Endothelial cell (in vitro differentiated cells): ENCODE data around the gene PCDHGA1. TPM values are rescaled to one million over a fixed set of nuclear protein-coding genes. Genes with fewer than 3 reads are reported as not detected.
A peak's percentile ranks its signal among the peaks of the same experiment; 100 is the strongest.

Experiments used
- DNase-seq: peaks from one replicate; pipeline ENCODE4 v3.0.0; 2021; ENCODE audit warnings: low spot score
- H3K27ac Mint-ChIP-seq: one replicate; pipeline ENCODE4 v1.8.0; 2021; ENCODE audit warnings: mixed read lengths, inconsistent platforms; ENCODE audit not compliant: unreplicated experiment
- H3K27me3 Mint-ChIP-seq: one replicate; pipeline ENCODE4 v1.8.0; 2021; ENCODE audit warnings: mild to moderate bottlenecking, moderate library complexity, mixed read lengths, inconsistent platforms; ENCODE audit not compliant: unreplicated experiment
- H3K36me3 Mint-ChIP-seq: one replicate; pipeline ENCODE4 v1.8.0; 2021; ENCODE audit warnings: mild to moderate bottlenecking, low read depth, mixed read lengths, inconsistent platforms; ENCODE audit not compliant: unreplicated experiment
- H3K4me1 Mint-ChIP-seq: one replicate; pipeline ENCODE4 v1.8.0; 2021; ENCODE audit warnings: mild to moderate bottlenecking, mixed read lengths, inconsistent platforms; ENCODE audit not compliant: unreplicated experiment
- H3K4me3 Mint-ChIP-seq: one replicate; pipeline ENCODE4 v1.8.0; 2021; ENCODE audit warnings: mild to moderate bottlenecking, mixed read lengths, inconsistent platforms; ENCODE audit not compliant: unreplicated experiment
- H3K9me3 Mint-ChIP-seq: one replicate; pipeline ENCODE4 v1.8.0; 2021; ENCODE audit warnings: mixed read lengths, inconsistent platforms; ENCODE audit not compliant: unreplicated experiment
- total RNA-seq: library from RNA; stranded (reverse); fragmentation: NEBNext Ultra II Directional; extraction: Animal tissue kit (Norgen Biotek cat#: 25700); gene quantifications from one replicate; pipeline ENCODE4 v1.2.1, GENCODE V29; 2021; ENCODE audit not compliant: unreplicated experiment
- TF ChIP-seq, protein P1 (sequence below): fragments of 200-600 bp; sonication (generic); IDR thresholded peaks from one replicate; pipeline ENCODE4 v1.5.0; 2021; ENCODE audit warnings: antibody characterized with exemption; ENCODE audit not compliant: unreplicated experiment

PCDHGA1 gene
- total RNA-seq, 1 donor from 2014 or later: 1.4 TPM

DNA sequence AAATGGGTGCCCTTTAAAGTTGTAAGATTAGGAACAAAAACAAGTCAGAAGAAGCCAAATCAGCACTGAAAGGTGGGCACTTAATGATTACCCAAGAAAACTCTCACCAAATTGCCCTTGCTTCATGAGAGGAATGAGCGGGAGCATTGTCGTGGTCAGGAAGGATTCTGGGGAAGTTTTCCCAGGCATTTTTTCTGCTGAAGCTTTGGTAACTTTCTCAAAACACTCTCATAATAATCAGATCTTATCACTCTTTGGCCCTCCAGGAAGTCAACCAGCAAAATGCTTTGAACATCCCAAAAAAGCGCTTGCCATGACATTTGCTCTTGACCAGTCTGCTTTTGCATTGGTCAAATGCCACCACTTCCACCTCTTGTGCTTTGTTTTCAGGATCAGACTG is 135.0 kb downstream of the PCDHGA1 start:
- Mint-ChIP-seq H3K9me3 (no peaks in the 10 kb centered on the region), H3K27ac (no peak overlapping the region), H3K27me3 (peaks cover 1% of the 10 kb centered on the region), H3K4me3 (no peak overlapping the region), H3K4me1 (peaks cover 16% of the 10 kb centered on the region), H3K36me3 (peaks cover 4% of the 10 kb centered on the region)
- TF ChIP-seq, protein P1, sequence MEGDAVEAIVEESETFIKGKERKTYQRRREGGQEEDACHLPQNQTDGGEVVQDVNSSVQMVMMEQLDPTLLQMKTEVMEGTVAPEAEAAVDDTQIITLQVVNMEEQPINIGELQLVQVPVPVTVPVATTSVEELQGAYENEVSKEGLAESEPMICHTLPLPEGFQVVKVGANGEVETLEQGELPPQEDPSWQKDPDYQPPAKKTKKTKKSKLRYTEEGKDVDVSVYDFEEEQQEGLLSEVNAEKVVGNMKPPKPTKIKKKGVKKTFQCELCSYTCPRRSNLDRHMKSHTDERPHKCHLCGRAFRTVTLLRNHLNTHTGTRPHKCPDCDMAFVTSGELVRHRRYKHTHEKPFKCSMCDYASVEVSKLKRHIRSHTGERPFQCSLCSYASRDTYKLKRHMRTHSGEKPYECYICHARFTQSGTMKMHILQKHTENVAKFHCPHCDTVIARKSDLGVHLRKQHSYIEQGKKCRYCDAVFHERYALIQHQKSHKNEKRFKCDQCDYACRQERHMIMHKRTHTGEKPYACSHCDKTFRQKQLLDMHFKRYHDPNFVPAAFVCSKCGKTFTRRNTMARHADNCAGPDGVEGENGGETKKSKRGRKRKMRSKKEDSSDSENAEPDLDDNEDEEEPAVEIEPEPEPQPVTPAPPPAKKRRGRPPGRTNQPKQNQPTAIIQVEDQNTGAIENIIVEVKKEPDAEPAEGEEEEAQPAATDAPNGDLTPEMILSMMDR: no peak
- no peak for DNase-seq

DNA sequence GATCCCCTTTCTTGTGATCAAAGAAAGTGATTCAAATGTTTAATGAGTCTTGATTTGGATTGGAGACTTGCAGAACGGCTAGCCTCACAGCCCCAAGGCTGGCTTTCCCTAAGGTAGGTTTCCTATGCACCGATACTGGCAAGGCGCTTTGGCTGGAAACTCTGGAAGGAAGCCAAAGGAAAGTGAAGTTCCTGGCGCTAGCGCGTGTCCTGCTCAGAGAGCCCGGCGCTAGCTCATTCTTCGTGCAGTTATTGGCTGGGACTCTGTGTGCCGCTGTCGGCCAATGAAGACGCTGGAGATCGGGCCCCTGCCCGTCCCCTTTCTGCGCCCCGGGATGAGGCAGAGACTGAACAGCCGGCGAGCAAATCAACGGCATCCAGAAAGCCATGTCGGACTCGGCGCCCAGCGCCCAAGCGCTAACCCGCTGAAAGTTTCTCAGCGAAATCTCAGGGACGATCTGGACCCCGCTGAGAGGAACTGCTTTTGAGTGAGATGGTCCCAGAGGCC is 145.4 kb downstream of the PCDHGA1 start, which contains the start of gene PCDHGC3:
Gene PCDHGC3, plus strand, starts transcription at position 342 of the 507 bp plus-strand sequence. Its CDS starts 151 bp downstream, at position 493.
- H3K27me3 Mint-ChIP-seq: peaks cover 2% of the 10 kb centered on the region
- peak within 1 kb of the TSS; percentile 96 for H3K4me3 Mint-ChIP-seq
- peak within 1 kb of the TSS; percentile 95 for H3K27ac Mint-ChIP-seq
- H3K9me3 Mint-ChIP-seq: no peaks in the 10 kb centered on the region
- DNase-seq: peak; percentile 82
- peaks cover 31% of the 10 kb centered on the region for H3K4me1 Mint-ChIP-seq
- TF ChIP-seq, protein P1: no peak
- H3K36me3 Mint-ChIP-seq: peaks cover 24% of the 10 kb centered on the region

GRCh38 chr5:141476132-141476911 is 146.0 kb downstream of the PCDHGA1 start:
- peaks cover 2% of the 10 kb centered on the region for H3K27me3 Mint-ChIP-seq
- H3K9me3 Mint-ChIP-seq: no peaks in the 10 kb centered on the region
- DNase-seq: peak; percentile 63
- TF ChIP-seq, protein P1: no peak
- peaks cover 27% of the 10 kb centered on the region for H3K36me3 Mint-ChIP-seq
- peak overlapping the region; percentile 95 for H3K27ac Mint-ChIP-seq
- H3K4me1 Mint-ChIP-seq: peaks cover 31% of the 10 kb centered on the region
- peak overlapping the region; percentile 96 for H3K4me3 Mint-ChIP-seq

DNA sequence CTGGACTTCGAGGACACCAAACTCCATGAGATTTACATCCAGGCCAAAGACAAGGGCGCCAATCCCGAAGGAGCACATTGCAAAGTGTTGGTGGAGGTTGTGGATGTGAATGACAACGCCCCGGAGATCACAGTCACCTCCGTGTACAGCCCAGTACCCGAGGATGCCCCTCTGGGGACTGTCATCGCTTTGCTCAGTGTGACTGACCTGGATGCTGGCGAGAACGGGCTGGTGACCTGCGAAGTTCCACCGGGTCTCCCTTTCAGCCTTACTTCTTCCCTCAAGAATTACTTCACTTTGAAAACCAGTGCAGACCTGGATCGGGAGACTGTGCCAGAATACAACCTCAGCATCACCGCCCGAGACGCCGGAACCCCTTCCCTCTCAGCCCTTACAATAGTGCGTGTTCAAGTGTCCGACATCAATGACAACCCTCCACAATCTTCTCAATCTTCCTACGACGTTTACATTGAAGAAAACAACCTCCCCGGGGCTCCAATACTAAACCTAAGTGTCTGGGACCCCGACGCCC is 146.8 kb downstream of the PCDHGA1 start:
- H3K4me1 Mint-ChIP-seq: peaks cover 31% of the 10 kb centered on the region
- no peaks in the 10 kb centered on the region for H3K9me3 Mint-ChIP-seq
- peak overlapping the region; percentile 96 for H3K4me3 Mint-ChIP-seq
- H3K27me3 Mint-ChIP-seq: peaks cover 2% of the 10 kb centered on the region
- no peak overlapping the region for H3K27ac Mint-ChIP-seq
- TF ChIP-seq, protein P1: no peak
- peaks cover 27% of the 10 kb centered on the region for H3K36me3 Mint-ChIP-seq
- DNase-seq: no peak

DNA sequence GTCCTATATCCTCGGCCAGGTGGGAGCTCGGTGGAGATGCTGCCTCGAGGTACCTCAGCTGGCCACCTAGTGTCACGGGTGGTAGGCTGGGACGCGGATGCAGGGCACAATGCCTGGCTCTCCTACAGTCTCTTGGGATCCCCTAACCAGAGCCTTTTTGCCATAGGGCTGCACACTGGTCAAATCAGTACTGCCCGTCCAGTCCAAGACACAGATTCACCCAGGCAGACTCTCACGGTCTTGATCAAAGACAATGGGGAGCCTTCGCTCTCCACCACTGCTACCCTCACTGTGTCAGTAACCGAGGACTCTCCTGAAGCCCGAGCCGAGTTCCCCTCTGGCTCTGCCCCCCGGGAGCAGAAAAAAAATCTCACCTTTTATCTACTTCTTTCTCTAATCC is 147.5 kb downstream of the PCDHGA1 start:
- Mint-ChIP-seq H3K27ac (no peak overlapping the region), H3K27me3 (peaks cover 2% of the 10 kb centered on the region), H3K4me3 (no peak overlapping the region), H3K9me3 (no peaks in the 10 kb centered on the region), H3K36me3 (peaks cover 32% of the 10 kb centered on the region), H3K4me1 (peaks cover 33% of the 10 kb centered on the region)
- TF ChIP-seq, protein P1: no peak
- no peak for DNase-seq
